OCI-LY3 (cell line): Measurements from ENCODE around the gene LRRTM2.

Experiments
- CTCF ChIP-seq: fragments of 200-600, 300-600 bp; sonication (generic); IDR thresholded peaks from 2 replicates; pipeline ENCODE4 v1.5.1; 2014; ENCODE audit warnings: antibody characterized with exemption, low read length, low read depth
- EZH2phosphoT487 ChIP-seq: fragments of 200-600 bp; shearing (Covaris generic); IDR thresholded peaks from 2 replicates; pipeline ENCODE4 v1.6.1; 2018; ENCODE audit warnings: antibody characterized with exemption, mixed run types, low read depth

DNA sequence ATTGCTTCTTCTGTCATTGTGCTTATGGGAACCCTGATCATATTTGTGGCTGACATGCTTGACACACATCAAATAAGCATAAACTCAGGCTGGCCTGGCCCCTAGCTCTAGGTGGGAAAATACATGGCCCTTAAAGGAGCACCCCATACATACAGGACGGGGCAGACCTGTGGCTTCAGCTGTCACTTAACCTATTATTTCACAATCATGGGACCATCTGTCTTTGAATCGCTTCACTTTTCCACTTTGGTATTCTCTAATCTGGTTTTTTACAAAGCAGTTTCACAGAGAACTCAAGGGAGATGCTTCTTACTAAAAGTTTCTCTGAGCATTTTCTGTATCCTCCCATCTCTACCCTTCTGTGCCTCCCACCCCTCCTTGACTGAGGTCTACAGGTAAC, 34.6 kb upstream of the LRRTM2 start:
- no peak for TF ChIP-seq CTCF
- no peak for TF ChIP-seq EZH2phosphoT487
